Measurements from ENCODE around the gene TPSAB1. TPM values are rescaled to one million over a fixed set of nuclear protein-coding genes. Genes with fewer than 3 reads are reported as not detected.

Gene TPSAB1
- total and polyA plus RNA-seq, 7 donors, result 5.1 to 118 (median 14.4) TPM

- Histone ChIP-seq H3K4me1 (no peaks in the 10 kb centered on the region), H3K9me3 (no peaks in the 10 kb centered on the region), H3K27ac (no peak overlapping the region), H3K36me3 (peaks cover 72 to 100% (median 96%) of the 10 kb centered on the region in 4 donors), H3K4me3 (no peak overlapping the region), H3K27me3 (no peaks in the 10 kb centered on the region)
- TF ChIP-seq POLR2AphosphoS5 (IDR thresholded peaks at IDR 0.05), result no peak
- no peak for TF ChIP-seq EP300 (IDR thresholded peaks at IDR 0.05)
- 65 to 82% methylated on average over 16 of the region's 16 CpGs for WGBS, 2 donors
- DNase-seq, result no peak
- intact Hi-C loops (cut with DNase I), result no loop called here
These were observed 25.8 kb upstream of the TPSAB1 start for GRCh38 chr16:1214719-1215118.

DNA sequence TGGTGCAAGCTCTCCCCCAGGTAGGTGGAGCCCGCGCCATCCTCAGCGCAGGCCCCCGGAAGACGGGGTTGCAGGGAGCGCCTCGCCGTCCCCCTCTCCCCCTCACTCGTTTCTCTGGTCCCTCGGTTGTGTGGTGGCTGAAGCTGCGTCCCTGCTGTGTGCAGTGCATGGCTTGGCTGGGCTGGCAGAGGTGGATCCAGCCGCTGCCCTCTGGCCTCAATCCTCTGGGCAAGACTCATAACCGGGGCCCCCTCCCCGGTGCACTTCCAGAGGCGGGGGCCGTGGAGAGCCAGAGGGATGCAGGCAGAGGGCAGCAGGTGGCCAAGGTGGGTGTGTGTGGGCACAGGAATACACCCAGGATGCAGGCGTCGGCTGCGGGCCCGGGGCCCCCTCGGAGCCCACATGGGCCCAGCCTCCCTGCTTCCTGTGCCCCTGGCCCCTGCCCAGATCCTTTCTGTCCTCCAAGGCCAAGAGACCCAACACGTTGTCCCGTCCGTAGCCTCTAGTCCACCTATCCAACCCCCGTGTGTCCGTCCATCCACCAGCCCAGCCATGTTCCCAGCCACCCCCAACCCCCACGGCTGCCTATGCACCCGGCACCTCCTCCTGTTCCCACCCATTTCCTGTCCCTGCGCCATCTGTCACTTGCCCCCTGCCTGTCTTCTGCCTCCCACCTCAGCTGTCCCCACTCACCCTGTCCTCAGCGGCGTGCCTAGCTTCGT is 24.8 kb upstream of the TPSAB1 start:
- WGBS, 2 donors, result 62 to 74% methylated on average over 32 of the region's 32 CpGs
- H3K9me3 ChIP-seq, result no peaks in the 10 kb centered on the region
- peaks cover 68 to 100% (median 95%) of the 10 kb centered on the region in 4 donors for H3K36me3 ChIP-seq
- H3K27ac ChIP-seq, result no peak overlapping the region
- peaks cover 0 to 6% (median 0%) of the 10 kb centered on the region in 4 donors for H3K4me1 ChIP-seq
- intact Hi-C loops (cut with DNase I), result no loop called here
- no peak for DNase-seq
- TF ChIP-seq POLR2AphosphoS5 (IDR thresholded peaks at IDR 0.05), result no peak
- TF ChIP-seq, protein P1, sequence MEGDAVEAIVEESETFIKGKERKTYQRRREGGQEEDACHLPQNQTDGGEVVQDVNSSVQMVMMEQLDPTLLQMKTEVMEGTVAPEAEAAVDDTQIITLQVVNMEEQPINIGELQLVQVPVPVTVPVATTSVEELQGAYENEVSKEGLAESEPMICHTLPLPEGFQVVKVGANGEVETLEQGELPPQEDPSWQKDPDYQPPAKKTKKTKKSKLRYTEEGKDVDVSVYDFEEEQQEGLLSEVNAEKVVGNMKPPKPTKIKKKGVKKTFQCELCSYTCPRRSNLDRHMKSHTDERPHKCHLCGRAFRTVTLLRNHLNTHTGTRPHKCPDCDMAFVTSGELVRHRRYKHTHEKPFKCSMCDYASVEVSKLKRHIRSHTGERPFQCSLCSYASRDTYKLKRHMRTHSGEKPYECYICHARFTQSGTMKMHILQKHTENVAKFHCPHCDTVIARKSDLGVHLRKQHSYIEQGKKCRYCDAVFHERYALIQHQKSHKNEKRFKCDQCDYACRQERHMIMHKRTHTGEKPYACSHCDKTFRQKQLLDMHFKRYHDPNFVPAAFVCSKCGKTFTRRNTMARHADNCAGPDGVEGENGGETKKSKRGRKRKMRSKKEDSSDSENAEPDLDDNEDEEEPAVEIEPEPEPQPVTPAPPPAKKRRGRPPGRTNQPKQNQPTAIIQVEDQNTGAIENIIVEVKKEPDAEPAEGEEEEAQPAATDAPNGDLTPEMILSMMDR (IDR thresholded peaks at IDR 0.05), result no peak
- TF ChIP-seq EP300 (IDR thresholded peaks at IDR 0.05), result no peak
- TF ChIP-seq POLR2A (IDR thresholded peaks at IDR 0.05), result no peak
- no peaks in the 10 kb centered on the region for H3K27me3 ChIP-seq
- H3K4me3 ChIP-seq, result no peak overlapping the region

DNA sequence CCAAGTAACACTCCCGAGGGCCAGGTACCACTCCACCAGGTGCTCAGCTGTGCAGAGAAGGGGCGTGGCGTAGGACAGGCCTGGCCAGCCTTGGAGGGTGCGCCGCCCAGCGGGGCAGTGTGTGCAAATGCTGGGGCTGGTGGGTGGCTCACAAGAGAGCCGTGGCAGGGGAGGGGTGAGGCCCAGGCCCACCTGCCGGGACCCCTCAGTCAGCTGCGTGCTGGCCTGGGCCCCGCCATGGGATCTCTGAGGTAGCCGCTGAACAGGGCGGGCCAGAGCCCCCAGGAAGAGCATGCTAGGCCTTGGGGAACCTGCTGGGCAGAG is 24.2 kb upstream of the TPSAB1 start:
- intact Hi-C loops (cut with DNase I), result no loop called here
- Histone ChIP-seq H3K9me3 (no peaks in the 10 kb centered on the region), H3K4me1 (peaks cover 0 to 8% (median 0%) of the 10 kb centered on the region in 4 donors), H3K4me3 (no peak overlapping the region), H3K27me3 (no peaks in the 10 kb centered on the region), H3K36me3 (peaks cover 63 to 100% (median 95%) of the 10 kb centered on the region in 4 donors), H3K27ac (no peak overlapping the region)
- TF ChIP-seq EP300 (IDR thresholded peaks at IDR 0.05) (no peak), POLR2A (IDR thresholded peaks at IDR 0.05) (no peak), POLR2AphosphoS5 (IDR thresholded peaks at IDR 0.05) (no peak)
- TF ChIP-seq, protein P1 (IDR thresholded peaks at IDR 0.05), result no peak
- 40 to 82% methylated on average over 12 of the region's 12 CpGs for WGBS, 2 donors
- no peak for DNase-seq

DNA sequence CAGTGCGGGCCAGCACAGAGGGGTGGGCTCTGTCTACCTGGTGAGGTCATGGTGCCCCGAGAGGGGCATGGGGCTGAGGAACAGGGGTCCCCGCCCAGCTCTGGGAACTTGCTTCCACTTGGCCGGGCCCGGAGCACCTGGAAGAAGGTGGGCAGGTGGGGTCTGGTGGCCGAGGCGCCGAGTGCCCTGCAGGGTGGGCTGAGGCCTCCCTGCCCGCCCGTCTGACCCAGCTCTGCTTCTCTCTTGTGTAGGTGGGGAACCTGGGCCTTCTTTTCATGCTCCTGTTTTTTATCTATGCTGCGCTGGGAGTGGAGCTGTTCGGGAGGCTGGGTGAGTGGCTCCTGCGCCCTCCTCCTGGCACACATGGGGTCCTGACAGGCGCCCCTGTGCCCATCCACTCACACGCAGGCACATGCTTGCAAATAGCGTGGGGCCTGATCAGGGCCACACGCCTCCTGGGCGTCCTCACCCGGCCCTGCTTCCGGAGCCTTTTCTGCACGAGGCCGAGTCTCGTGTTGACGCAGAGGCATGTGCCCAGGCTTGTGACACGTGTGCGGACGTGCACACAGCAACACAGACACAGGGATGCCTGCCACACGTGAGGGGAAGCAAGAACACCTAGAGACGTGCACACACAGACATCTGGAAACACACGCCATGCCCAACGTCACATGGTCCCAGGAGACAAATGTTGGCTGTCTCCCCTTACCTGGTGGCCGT is 23.7 kb upstream of the TPSAB1 start:
- no peak for TF ChIP-seq POLR2A (IDR thresholded peaks at IDR 0.05)
- no peak for TF ChIP-seq EP300 (IDR thresholded peaks at IDR 0.05)
- no peak for TF ChIP-seq POLR2AphosphoS5 (IDR thresholded peaks at IDR 0.05)
- TF ChIP-seq, protein P1 (IDR thresholded peaks at IDR 0.05), result no peak
- 70 to 87% methylated on average over 32 of the region's 32 CpGs for WGBS, 2 donors
- DNase-seq, result no peak
- Histone ChIP-seq H3K9me3 (no peaks in the 10 kb centered on the region), H3K27ac (no peak overlapping the region), H3K36me3 (peaks cover 59 to 99% (median 90%) of the 10 kb centered on the region in 4 donors), H3K4me1 (peaks cover 0 to 8% (median 0%) of the 10 kb centered on the region in 4 donors), H3K4me3 (no peak overlapping the region), H3K27me3 (no peaks in the 10 kb centered on the region)
- intact Hi-C loops (cut with DNase I), result no loop called here

- no peak for TF ChIP-seq POLR2A (IDR thresholded peaks at IDR 0.05)
- no peak for TF ChIP-seq EP300 (IDR thresholded peaks at IDR 0.05)
- TF ChIP-seq, protein P1 (IDR thresholded peaks at IDR 0.05), result no peak
- no peak for TF ChIP-seq POLR2AphosphoS5 (IDR thresholded peaks at IDR 0.05)
- H3K27me3 ChIP-seq, result no peaks in the 10 kb centered on the region
- no peak for DNase-seq
- H3K4me3 ChIP-seq, result no peak overlapping the region
- intact Hi-C loops (cut with DNase I), result no loop called here
- no peak overlapping the region for H3K27ac ChIP-seq
- H3K36me3 ChIP-seq, result peaks cover 52 to 92% (median 83%) of the 10 kb centered on the region in 4 donors
- H3K9me3 ChIP-seq, result no peaks in the 10 kb centered on the region
- peaks cover 0 to 8% (median 0%) of the 10 kb centered on the region in 4 donors for H3K4me1 ChIP-seq
- 78 to 88% methylated on average over 24 of the region's 24 CpGs for WGBS, 2 donors
These were observed 23.0 kb upstream of the TPSAB1 start for GRCh38 chr16:1217526-1217925.
